ENCODE results near the gene SLC1A2. TPM values are rescaled to one million over a fixed set of nuclear protein-coding genes. Genes with fewer than 3 reads are reported as not detected.

SLC1A2 gene
- total and polyA plus RNA-seq, 2 donors (not counting 3 experiments of a cell fraction or from before 2014, with no cell fraction given), result not detected

DNA sequence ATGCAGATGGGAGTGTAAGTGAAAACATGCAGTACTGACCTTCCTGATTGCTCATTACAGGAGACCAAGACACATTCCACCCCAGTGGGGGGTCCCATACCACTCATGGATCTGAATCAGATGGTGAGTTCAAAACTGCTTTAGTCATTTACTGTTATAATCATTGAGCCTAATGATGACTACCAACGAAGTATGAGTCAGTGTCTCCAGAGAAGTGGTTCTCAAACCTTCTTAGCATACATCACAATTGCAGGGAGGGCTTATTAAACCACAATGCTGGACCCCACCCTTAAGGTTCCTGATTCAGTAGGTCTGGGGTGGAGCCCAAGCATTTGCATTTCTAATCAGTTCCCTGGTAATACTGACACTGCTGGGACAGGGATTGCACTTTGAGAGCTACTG is 204.6 kb downstream of the SLC1A2 start:
- Histone ChIP-seq H3K27ac (ENCODE audit: insufficient read depth, low read depth, low read length) (peak overlapping the region; percentile 24), H3K9me1 (replicated peaks; ENCODE audit: control insufficient read depth, extremely low read depth, insufficient read depth, low read length) (no peaks in the 10 kb centered on the region), H2AFZ (ENCODE audit: low read depth, low read length) (no peak overlapping the region), H3K4me3 (replicated peaks in 1 of 3; ENCODE audit: insufficient read depth in 1 of 3, low read depth in 1 of 3, low read length in 3 of 3) (no peak overlapping the region), H3K4me2 (ENCODE audit: insufficient read depth, low read length) (no peak overlapping the region), H3K36me3 (ENCODE audit: control insufficient read depth in 2 of 2, extremely low read depth in 1 of 2, insufficient read depth in 2 of 2, low read length in 2 of 2) (peaks cover 0 to 5% of the 10 kb centered on the region in 2 experiments), H3K79me2 (ENCODE audit: control insufficient read depth, insufficient read depth, low read length) (peaks cover 2% of the 10 kb centered on the region), H3K9ac (replicated peaks; ENCODE audit: extremely low read depth, insufficient read depth, low read length) (no peak overlapping the region), H3K27me3 (ENCODE audit: control insufficient read depth in 2 of 2, insufficient read depth in 2 of 2, low read length in 2 of 2) (no peaks in the 10 kb centered on the region), H3K9me3 (replicated peaks; ENCODE audit: control insufficient read depth, insufficient read depth, low read length) (no peaks in the 10 kb centered on the region), H4K20me1 (replicated peaks; ENCODE audit: control insufficient read depth, extremely low read depth, insufficient read depth, low read length) (no peaks in the 10 kb centered on the region), H3K4me1 (ENCODE audit: control insufficient read depth, extremely low read depth, insufficient read depth, low read length) (peaks cover 9% of the 10 kb centered on the region)
- BruUV-seq (replicated peaks), result no TSS peak
- dilution Hi-C loops (cut with MboI; ENCODE audit: extremely low pct_ligation_motif_present, low sequenced_read_pairs), result no loop called here
- ChIA-PET POLR2A (no interaction called here), CTCF (interaction anchor here (1.1 kb wide), 2 partner anchors 18 to 238 kb away, joined by 3 to 5 read pairs; no protein-coding TSS in a partner anchor)
- FAIRE-seq (no peak), DNase-seq (ENCODE audit: low read depth, low spot score) (peak; percentile 54)
- intact Hi-C loops (cut with micrococcal nuclease), result no loop called here
- TF ChIP-seq EZH2 (IDR thresholded peaks at IDR 0.05; ENCODE audit: borderline replicate concordance, low read depth, low read length, severe bottlenecking) (no peak), FOS (IDR thresholded peaks at IDR 0.05; ENCODE audit: borderline replicate concordance, insufficient read depth, low read length) (peak; percentile 94), POLR2AphosphoS5 (IDR thresholded peaks at IDR 0.05; ENCODE audit: insufficient read depth, low read depth, low read length) (no peak), MYC (IDR thresholded peaks at IDR 0.05; ENCODE audit: low read depth, low read length) (no peak)
- TF ChIP-seq, protein P1, sequence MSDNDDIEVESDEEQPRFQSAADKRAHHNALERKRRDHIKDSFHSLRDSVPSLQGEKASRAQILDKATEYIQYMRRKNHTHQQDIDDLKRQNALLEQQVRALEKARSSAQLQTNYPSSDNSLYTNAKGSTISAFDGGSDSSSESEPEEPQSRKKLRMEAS (IDR thresholded peaks at IDR 0.05; ENCODE audit: insufficient read depth, insufficient read length), result no peak

DNA sequence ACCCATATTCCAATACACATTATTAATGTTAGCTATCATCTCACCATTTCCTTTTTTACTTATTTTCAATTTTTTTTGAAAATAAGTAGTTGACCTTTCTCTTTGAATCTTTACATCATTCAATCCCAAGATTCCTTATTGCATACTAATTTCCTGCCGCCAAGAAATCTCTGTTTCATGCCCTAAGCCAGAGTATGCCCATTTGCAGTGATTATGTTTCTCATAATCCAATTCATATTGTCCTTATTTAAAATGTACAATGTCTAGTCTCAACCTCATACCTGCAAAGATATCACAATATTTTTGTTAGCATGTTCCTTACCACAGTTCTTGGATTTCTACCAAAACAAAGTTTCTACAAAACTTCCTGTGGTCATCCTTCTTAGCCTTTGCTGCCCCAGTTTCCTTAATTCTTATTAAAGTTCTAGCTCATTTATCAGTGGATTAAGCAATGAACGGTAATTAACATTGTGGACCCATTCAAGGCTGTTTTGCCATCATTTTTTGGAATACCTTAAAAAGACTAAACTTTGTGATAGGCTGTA is 205.1 kb downstream of the SLC1A2 start:
- dilution Hi-C loops (cut with MboI; ENCODE audit: extremely low pct_ligation_motif_present, low sequenced_read_pairs), result no loop called here
- intact Hi-C loops (cut with micrococcal nuclease), result no loop called here
- no peaks in the 10 kb centered on the region for H4K20me1 ChIP-seq (replicated peaks; ENCODE audit: control insufficient read depth, extremely low read depth, insufficient read depth, low read length)
- H3K79me2 ChIP-seq (ENCODE audit: control insufficient read depth, insufficient read depth, low read length), result peaks cover 2% of the 10 kb centered on the region
- no peaks in the 10 kb centered on the region for H3K9me1 ChIP-seq (replicated peaks; ENCODE audit: control insufficient read depth, extremely low read depth, insufficient read depth, low read length)
- no peaks in the 10 kb centered on the region for H3K9me3 ChIP-seq (replicated peaks; ENCODE audit: control insufficient read depth, insufficient read depth, low read length)
- H2AFZ ChIP-seq (ENCODE audit: low read depth, low read length), result no peak overlapping the region
- H3K4me3 ChIP-seq (replicated peaks in 1 of 3; ENCODE audit: insufficient read depth in 1 of 3, low read depth in 1 of 3, low read length in 3 of 3), result no peak overlapping the region
- peaks cover 9% of the 10 kb centered on the region for H3K4me1 ChIP-seq (ENCODE audit: control insufficient read depth, extremely low read depth, insufficient read depth, low read length)
- no peak overlapping the region for H3K4me2 ChIP-seq (ENCODE audit: insufficient read depth, low read length)
- peaks cover 0 to 5% of the 10 kb centered on the region in 2 experiments for H3K36me3 ChIP-seq (ENCODE audit: control insufficient read depth in 2 of 2, extremely low read depth in 1 of 2, insufficient read depth in 2 of 2, low read length in 2 of 2)
- CTCF ChIA-PET, result interaction anchor here (0.9 to 1.1 kb wide), 3 partner anchors 10 to 237 kb away, joined by 3 to 5 read pairs (median 3); no protein-coding TSS in a partner anchor
- TF ChIP-seq MYC (IDR thresholded peaks at IDR 0.05; ENCODE audit: low read depth, low read length) (no peak), EZH2 (IDR thresholded peaks at IDR 0.05; ENCODE audit: borderline replicate concordance, low read depth, low read length, severe bottlenecking) (no peak), FOS (IDR thresholded peaks at IDR 0.05; ENCODE audit: borderline replicate concordance, insufficient read depth, low read length) (no peak), GATA2 (IDR thresholded peaks at IDR 0.05; ENCODE audit: insufficient read depth, insufficient read length, low read depth, low read length) (no peak), JUN (IDR thresholded peaks at IDR 0.05; ENCODE audit: borderline replicate concordance, insufficient read depth, insufficient read length, low read depth) (no peak), POLR2A (IDR thresholded peaks at IDR 0.05; ENCODE audit: low read depth, low read length) (no peak), POLR2AphosphoS5 (IDR thresholded peaks at IDR 0.05; ENCODE audit: insufficient read depth, low read depth, low read length) (no peak)
- TF ChIP-seq, protein P2, sequence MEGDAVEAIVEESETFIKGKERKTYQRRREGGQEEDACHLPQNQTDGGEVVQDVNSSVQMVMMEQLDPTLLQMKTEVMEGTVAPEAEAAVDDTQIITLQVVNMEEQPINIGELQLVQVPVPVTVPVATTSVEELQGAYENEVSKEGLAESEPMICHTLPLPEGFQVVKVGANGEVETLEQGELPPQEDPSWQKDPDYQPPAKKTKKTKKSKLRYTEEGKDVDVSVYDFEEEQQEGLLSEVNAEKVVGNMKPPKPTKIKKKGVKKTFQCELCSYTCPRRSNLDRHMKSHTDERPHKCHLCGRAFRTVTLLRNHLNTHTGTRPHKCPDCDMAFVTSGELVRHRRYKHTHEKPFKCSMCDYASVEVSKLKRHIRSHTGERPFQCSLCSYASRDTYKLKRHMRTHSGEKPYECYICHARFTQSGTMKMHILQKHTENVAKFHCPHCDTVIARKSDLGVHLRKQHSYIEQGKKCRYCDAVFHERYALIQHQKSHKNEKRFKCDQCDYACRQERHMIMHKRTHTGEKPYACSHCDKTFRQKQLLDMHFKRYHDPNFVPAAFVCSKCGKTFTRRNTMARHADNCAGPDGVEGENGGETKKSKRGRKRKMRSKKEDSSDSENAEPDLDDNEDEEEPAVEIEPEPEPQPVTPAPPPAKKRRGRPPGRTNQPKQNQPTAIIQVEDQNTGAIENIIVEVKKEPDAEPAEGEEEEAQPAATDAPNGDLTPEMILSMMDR (IDR thresholded peaks at IDR 0.05; ENCODE audit: extremely low read depth in 1 of 2, insufficient read depth in 1 of 2, low read depth in 1 of 2, low read length in 2 of 2), result no peak
- TF ChIP-seq, protein P1 (IDR thresholded peaks at IDR 0.05; ENCODE audit: insufficient read depth, insufficient read length), result no peak
- POLR2A ChIA-PET, result no interaction called here
- H3K27ac ChIP-seq (ENCODE audit: insufficient read depth, low read depth, low read length), result peak overlapping the region; percentile 24
- DNase-seq (ENCODE audit: low read depth, low spot score) (peak; percentile 8), FAIRE-seq (no peak)
- H3K27me3 ChIP-seq (ENCODE audit: control insufficient read depth in 2 of 2, insufficient read depth in 2 of 2, low read length in 2 of 2), result no peaks in the 10 kb centered on the region
- BruUV-seq (replicated peaks), result no TSS peak
- no peak overlapping the region for H3K9ac ChIP-seq (replicated peaks; ENCODE audit: extremely low read depth, insufficient read depth, low read length)

Data from endothelial cell of umbilical vein (primary cell).